NCI-H1105 (cell line): ENCODE measurements around the gene ANKRD33B.
"Not testable (repeated sequence)": the region's sequence is repeated elsewhere in the genome, so short reads cannot be mapped to it uniquely, and the experiment has no call there.

Source experiments
- DNase-seq: peaks from one replicate; lab custom pipeline; 2025; lab: John Stamatoyannopoulos, UW

Gene ANKRD33B

DNA sequence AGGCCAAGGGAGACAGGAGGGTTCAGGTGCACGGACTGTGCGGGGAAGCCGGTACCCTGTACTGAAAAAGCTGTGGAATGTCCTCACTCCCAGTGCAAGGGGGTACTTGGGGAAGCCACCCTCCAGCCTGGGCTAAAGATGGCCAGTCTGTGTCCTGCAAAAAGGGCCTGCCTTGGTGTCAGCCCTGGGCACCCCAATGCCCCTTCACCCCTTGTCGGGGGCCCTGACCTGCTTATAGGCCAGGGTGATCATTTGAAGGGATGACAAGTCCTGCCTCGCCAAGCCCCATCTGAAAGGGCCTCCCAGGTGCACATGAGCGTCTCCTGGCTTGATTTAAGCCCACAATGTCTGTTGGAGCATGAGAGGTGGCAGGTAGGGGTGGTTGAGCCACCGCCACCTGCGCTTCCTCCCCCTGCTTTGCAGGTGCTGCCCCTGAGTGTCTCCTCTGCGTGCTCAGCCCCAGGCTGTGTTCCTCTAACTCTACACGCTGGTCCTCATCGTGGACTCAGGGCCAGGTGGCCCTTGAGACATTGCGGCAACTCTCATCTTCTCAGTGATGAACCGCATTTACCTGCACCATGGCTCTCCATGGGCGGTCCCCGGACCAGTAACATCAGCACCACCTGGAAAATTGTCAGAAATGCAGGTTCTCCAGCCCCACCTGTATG lies 97.0 kb downstream of the ANKRD33B start:
- no peak for DNase-seq

DNA sequence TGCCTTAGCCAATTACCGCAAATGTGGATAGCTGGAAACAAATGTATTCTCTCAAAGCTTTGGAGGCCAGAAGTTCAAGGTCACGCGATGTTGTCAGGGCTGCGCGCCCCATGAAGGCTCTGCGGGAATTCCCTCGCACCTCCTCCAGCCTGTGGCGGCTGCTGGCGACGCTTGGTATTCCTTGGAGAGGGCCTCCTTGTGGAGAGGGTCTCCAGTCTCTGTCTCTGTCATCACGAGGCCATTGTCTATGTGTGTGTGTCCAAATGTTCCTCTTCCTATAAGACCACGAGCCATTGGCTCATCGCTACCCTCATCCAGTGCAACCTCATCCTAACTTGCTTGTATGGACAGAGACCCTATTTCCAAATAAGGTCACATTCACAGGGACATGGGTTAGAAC lies 97.5 kb downstream of the ANKRD33B start:
- no peak for DNase-seq

DNA sequence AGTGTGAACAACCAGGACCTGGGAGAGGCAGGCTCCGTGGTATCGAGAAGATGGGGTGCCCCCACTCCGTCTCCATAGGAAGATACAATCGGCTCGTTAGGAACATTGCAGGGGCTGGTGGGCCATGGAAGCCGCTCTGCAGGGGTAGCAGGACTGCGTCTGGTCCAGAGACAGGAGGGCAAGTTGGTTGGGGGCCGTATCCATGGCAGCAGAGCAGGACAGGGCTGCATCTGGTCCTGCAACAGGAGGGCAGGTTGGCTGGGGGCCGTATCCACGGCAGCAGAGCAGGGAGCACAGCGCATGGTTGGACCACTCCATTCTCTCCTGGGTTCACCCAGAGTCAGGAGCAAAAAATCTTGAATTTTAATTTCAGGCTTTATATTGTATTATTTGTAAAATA lies 98.2 kb downstream of the ANKRD33B start:
- no peak for DNase-seq

DNA sequence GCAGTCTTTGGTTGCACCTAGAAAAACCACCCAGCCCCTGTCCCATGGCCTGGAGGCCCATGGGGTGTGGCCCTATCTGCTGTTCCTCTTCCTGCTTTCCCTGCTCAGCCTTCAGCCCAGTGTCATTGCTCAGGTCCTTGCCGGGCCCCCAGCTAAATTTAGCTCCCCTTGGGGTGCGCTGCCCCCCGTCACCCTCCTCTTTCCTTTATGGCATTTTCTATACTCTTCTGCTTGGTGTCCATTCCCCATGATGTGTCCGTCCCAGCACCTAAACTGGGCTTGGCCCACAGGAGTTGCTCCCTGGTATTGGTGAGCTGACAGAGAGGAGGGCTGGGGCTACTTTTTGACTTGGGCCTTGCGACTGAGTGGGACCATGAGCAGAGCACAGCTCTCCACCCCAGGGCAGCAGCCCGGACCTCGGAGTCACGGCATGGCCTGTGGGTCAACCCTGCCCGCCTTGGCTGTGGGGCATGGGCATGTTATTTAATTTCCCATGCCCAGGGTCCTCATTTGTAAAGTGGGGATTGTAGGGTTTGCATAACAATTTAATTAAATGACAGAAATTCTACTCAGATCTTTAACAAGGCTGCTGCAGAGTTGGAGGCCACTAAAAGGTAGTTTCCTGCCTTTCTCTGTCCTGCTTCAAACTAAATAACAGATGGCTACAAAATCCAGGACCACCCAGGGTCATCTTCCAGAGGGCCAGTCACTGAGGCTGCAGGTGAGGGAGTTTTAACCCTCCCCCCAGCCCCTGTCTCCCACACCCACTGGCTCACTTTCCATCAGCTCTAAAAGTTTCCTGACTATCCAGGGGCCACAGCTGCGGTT lies 99.0 kb downstream of the ANKRD33B start:
- DNase-seq = no peak

GRCh38 chr5:10663489-10664179 lies 99.8 kb downstream of the ANKRD33B start:
- DNase-seq = no peak

- DNase-seq = not testable (repeated sequence)
Observed at GRCh38 chr5:10664180-10664769, 100.4 kb downstream of the ANKRD33B start.

- no peak for DNase-seq
Observed at GRCh38 chr5:10665799-10666198, 101.9 kb downstream of the ANKRD33B start.

GRCh38 chr5:10666531-10667299 lies 102.8 kb downstream of the ANKRD33B start:
- DNase-seq = no peak

DNA sequence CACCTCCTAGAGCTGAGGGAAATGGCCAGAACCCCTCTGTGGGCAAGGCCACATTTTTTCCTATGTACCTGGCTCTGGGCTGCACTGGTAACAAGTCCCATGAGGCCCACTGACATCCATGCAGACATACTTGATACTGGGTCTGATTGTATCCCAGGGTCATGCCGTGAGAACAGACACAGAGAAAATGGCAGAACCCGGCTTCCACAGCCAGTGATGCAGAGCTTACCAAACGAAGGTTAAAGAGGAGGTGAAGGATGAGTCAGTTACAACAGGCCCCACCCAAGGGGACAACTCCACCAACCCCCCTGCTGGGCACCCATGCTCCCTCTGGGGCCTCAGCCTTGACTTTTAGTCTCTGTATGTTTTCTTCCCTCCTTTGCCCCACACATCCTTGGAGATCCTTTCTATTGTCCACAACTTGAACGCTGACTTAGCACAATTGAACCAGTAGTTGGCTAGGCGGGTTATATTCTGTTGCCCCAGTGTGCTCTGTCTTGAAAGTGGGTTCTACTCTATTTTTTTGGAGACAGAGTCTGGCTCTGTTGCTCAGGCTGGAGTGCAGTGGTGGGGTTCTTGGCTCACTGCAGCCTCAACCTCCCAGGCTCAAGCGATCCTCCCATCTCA lies 103.7 kb downstream of the ANKRD33B start:
- no peak for DNase-seq

DNA sequence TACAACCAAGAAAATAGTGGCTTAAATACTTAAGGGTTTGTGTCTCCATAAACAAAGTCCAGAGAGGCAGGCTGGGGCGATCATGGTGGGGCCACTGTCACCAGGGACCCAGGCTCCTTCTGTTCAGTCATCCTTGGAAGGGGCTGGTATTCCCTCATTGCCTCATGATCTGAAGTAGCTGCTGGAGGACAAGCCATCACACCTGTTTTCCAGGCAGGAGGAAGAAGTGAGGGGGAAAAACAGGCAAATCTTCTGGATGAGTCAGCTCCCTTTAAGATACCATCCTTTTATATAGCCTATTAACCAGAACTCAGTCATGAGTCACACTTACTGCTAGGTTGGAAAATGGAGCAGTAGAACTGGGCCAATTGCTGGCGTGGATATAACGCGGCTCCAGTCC lies 104.8 kb downstream of the ANKRD33B start:
- DNase-seq = no peak

- no peak for DNase-seq
Observed at GRCh38 chr5:10669983-10670382, 106.1 kb downstream of the ANKRD33B start.

- no peak for DNase-seq
Observed at GRCh38 chr5:10671041-10672008, 107.5 kb downstream of the ANKRD33B start.

GRCh38 chr5:10672146-10673016 lies 108.5 kb downstream of the ANKRD33B start:
- no peak for DNase-seq

GRCh38 chr5:10673017-10673389 lies 109.1 kb downstream of the ANKRD33B start:
- DNase-seq = no peak

- no peak for DNase-seq
Observed at GRCh38 chr5:10673407-10673806, 109.5 kb downstream of the ANKRD33B start.

- DNase-seq = no peak
Observed at GRCh38 chr5:10674096-10674495, 110.2 kb downstream of the ANKRD33B start.

GRCh38 chr5:10674582-10674981 lies 110.7 kb downstream of the ANKRD33B start:
- DNase-seq = no peak

GRCh38 chr5:10675177-10675700 lies 111.4 kb downstream of the ANKRD33B start:
- DNase-seq = no peak

GRCh38 chr5:10676224-10676623 lies 112.4 kb downstream of the ANKRD33B start:
- no peak for DNase-seq
